NCI-H526 treated with DMSO at 0.1 percent for 48 hours (cell line): ENCODE data around the gene MAP4K4.

Source experiments
- DNase-seq: peaks from one replicate; lab custom pipeline; 2025; lab: John Stamatoyannopoulos, UW

MAP4K4 gene

DNA sequence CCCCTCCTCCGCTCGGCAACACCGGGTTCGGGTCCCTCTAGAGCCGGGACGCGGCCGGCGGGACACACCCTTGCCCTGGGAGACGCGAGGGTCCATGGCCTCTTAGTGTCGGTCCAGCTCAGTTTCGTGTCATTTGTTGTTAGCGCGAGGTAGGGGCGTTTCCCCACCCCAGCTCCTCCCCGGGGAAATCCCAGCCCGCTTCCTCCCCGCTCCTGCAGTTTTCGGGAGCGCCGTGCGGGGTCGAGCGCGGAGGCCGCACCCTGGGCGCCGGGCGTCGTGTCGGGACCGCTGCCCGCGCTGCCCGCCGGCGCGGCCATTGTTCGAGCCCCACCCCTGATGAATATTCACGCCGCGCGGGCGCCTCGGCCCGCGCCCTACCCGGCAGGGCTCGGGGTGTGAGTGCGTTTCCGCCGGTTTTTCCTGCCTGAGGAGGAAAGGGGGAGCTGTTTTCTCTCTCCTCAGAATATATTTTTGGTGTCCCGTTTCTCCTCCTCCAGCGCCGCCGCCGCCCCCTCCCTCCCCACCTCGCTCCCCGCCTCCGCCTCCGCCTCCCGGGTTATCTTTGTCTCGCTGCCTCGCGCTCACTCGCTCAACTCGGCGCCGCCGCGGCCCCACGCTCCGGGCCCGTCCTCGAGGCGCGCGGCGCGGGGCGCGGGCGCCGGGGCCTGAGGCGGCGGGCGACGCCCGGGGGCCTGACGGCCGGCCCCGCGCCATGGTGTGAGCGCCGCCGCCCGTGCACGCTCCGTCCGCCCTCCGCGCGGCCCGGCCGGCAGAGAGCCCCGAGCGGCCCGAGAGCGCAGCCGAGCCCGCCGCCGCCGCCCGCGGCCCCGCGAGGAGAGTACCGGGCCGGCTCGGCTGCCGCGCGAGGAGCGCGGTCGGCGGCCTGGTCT, at the start of gene MAP4K4:
Gene MAP4K4, plus strand, starts transcription at position 584 of the 890 bp plus-strand sequence. CDS start 374 bp downstream, outside the sequence.
- peak; percentile 53 for DNase-seq

DNA sequence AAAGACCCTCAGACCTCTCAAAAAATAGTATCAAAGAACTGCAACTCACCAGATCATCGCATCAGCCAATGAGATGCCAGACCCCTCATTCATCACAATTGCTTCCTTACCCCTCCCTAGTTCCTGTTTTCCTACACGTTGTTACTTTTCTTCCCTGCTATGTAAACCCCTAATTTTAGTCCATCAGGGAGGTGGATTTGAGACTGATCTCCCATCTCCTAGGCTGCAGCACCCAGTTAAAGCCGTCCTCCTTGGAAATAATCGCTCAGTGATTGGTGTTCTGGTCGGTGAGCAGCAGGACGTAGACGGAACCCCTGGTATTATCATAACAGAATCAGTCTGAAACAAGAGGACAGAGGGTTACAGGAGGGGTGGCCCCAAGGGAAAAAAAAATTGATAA, 44.0 kb upstream of the MAP4K4 start:
- DNase-seq = no peak

DNA sequence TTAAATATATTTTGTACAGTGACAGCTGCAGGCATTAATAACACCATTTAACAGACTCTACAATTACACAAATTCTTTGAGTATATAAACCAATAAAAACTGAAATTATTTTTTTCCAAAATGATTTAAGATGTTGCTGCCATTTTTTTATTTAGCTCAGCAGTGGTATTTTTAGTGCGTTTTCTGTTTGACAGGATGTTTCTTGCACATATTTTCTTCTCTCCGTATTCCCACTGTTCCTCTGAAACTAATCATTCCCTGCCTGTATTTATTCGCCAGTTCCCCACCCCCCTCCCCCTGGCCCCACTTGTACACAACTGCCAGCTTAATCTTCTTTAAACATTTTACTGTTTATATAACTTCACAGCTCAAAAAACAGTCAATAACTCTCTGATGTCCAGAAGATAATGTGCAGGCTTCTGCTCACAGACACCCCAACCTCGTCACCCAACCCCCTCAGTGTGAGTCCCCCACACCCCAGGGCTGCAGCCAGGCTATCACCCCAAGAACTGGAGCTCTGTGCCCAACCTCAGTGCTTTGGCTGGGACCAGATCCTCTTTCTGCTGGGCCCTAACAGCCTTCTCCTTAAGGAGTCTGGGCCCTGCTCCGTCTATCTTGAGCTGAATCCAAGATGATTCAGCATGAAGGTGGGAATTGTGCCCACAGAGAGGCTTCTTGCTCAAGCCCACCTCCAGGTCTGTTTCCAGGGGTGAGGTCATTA, 41.6 kb upstream of the MAP4K4 start:
- no peak for DNase-seq

DNA sequence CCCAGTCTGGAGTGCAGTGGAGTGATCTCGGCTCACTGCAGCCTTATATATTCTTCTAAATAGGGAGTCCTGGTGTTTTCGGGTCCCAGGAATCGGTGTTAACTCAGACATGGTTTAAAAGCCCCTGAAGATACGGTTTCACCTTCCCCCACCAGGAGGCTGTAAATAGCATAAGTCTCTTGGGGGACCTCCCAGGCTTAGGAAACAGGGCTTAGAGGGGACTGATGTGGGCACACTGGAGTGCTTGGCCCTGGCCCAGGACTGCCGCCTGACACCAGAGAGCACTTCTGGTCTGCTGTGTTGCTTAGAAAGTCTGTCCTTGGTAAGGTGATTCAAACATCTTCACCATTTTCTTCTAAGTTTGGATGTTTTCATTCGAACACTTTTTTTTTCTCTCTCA, 39.7 kb upstream of the MAP4K4 start:
- DNase-seq = no peak

DNA sequence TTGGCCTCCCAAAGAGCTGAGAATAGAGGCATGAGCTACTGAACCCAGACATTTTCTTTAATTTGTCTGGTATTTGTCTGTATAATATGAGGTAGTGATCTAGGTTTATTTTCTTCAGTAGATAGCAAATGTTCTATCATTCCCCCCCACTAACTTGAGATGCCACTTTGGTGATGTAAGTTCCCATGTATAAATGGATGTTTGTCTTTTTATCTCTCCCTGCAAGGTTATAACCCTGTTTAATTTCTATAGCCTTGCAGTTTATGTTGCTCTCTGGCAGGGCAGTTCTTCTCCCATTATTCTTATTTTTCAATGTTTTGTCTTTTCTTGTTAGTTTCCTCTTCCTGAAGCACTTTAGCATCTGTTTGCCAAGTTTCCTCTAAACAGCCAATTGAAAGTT, 39.1 kb upstream of the MAP4K4 start:
- DNase-seq = no peak

DNA sequence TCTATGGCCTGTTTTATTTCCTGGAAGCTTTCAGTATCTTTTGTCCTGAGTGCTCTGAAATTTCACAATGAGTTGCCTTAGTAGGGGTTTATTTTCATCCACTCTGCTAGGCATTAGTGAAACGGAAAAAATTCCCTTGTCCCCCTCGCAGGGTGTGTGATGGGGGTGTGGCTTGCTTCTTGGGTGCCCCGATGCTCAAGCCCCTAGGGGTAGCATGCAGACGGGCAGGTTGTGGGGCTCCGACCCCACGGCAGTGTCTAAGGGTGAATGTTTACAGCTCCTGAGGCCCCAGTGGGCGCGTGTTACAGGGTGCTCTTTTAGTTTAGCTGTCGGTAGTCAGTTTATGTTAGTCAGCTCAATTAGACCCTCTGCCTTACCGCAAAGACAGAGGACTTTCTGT, 32.2 kb upstream of the MAP4K4 start:
- DNase-seq = no peak

DNA sequence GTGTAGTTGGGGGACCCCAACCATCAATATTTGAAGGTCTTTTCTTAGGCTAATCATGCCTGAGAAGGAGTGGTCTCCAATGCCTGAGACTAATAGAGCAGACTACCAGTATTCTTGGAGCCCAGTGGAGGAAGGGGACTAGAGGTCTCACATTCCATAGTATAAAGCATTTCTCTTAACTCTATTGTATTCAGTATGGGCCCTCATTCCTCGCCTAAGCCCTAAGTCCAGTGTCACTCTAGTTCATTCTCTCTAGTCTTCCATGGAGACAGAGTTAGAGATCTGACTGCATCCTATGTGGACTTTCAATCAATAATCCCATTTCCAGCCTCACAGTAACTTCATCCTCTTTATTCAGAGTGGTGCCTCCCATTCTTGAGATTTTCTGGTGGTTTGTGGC, 29.7 kb upstream of the MAP4K4 start:
- DNase-seq = no peak

DNA sequence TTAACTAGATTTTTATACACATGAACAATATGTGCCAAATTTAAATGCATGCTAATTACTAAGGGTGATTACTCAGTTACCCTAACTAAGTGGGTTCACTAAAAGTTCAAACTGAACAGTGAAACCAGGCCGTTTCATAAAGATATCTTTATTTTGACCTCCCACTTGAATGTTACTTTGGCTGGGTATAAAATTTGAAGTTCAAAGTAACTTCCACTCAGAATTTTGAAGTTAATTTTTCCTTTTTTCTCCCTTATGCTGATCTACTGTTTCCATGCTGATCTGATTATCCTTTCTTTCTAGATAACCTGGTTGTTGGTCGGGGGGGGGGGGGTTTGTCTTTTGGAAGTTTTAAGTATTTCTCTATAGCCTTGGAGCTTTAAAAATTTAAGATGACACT, 25.5 kb upstream of the MAP4K4 start:
- DNase-seq = no peak

DNA sequence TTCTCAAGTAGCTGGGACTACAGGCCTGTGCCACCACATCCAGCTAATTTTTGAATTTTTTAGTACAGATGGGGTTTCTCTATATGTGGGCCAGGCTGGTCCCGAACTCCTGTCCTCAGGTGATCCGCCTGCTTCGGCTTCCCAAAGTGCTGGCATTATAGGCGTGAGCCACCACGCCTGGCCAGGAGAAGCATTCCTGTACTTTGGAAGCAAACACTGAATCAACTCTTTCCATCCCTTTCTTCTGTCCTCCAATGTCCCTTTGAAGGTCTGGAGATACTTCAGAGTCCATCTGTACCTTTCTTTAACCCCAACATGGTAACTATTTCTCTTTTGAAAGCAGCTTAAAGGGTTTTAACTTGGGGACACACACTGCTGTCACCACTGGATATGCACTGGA, 23.6 kb upstream of the MAP4K4 start:
- no peak for DNase-seq

DNA sequence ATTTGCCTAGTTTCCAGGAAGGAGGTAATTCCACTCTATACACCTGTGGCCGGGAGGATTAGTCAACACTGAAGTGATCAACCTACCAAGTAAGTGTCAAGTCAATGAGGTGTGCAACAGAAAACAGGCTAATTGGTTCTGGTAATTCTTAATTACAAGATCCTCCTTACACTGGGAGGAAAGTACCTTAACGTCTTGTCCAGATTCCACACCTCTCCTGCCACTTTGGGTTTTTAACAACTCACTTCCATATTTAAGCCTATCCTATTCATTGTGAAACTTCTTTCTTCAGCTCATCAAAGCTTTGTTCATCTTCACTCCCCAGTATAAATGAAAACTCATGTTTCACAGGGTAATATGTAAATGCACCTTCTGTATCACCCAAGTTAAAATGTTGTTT, 22.0 kb upstream of the MAP4K4 start:
- DNase-seq = no peak

DNA sequence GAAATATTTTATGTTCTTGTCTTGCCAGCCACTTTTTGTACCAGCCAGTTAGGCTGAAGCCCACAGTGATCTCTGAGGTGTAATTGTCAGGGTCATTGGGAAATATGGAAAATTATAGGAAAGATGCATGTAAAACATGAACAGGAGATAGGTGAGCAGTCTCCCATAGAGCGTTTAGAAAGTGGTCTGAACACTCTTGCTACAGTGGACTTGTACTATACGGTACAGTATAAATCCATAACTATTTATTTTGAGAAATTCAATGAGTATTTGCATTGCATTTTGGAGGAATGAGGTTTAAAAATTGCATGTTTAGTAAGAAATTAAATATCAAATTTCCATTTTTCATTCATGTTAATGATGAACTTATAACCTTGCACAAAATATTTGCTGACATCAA, 20.8 kb upstream of the MAP4K4 start:
- DNase-seq = no peak

DNA sequence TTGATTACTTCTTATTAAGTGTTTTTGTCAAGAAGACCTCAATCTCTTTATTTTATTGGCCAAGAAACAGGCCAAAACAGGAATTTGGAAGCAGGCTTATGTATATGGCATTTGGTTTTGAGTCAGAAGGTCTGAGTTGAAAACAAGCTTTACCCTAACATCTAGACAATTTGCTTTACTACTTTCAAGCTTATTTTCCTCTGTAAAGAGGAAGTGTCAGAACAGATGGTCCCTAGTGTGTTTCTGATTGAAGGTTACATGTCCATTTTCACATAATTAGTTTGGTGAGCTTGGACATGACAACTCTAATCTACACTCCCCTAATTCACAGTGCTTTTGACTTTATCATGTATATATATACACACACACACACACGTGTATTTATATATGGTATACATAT, 19.8 kb upstream of the MAP4K4 start:
- DNase-seq = no peak

DNA sequence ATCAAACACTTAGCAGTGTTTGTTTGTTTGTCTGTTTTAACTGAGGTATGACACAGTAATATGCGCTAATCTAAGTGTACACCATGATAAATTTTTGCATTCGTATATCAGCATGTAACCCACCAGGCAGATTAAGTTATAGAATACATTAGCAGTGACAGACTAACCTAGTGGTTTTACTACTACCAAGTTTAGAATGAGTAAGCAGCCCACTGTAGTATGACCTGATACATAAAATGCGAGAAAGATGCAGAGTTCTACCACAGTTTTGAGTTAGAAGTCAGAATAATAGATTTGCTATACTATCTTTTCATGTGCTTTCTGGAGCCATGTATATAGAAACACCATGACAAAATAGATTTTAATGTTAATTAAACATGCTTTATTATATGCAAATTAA, 19.1 kb upstream of the MAP4K4 start:
- no peak for DNase-seq

DNA sequence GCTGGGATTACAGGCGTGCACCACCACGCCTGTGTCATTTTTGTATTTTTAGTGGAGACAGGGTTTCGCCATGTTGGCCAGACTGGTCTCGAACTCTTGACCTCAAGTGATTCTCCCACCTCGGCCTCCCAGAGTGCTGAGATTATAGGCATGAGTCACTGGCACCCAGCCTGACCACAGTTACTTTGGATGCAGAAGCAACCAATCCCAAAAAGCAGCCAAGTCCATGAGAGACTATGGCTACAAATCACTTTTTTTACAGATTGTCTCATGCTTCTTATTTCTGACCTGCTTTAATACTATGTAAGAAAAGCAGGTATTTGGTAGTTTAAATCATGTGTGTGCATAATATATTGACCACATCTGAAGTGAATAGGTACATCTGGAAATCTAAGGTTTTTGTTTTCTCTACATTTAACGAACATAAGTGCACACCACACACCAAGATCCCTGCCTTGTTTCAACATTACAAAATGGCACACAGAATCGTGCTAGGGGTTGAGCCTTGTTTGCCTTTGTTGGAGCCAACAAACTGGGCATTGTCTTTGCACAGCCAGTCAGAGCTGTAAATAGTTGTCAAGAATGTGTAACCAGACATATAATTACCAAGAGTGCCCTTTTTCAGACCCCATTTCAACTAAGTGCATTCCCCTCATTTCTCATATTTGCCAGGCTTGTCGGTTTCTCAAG, 18.3 kb upstream of the MAP4K4 start:
- DNase-seq = no peak

DNA sequence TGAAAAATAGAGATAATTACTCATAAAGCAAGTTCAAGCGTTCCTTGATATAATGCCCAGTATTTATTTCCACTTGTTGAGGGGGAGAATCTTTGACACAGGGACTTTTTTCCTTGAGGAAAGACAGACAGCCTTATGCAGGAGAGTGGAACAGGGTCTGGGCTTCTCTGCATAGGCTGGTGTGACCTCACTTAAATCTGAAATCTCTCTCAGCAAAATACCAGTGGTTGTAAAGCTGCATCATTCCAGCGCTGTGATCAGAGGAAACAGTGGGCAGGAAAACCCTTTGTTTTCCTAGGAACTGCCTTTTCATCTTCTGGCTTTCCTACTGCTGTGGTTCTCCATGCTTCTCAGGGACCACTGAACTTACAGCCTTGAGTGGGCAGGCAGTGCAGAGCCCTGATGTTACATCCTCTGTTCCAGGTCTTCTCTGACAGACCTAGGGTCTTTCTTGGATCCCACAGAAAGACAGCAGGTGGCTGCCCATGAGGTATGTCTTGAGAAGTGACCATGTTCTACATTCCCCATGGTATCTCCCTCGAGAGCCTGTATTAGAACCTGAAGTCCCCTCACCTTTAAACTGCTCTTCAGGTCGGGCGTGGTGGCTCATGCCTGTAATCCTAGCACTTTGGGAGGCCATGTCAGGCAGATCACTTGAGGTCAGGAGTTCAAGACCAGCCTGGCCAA, 17.6 kb upstream of the MAP4K4 start:
- DNase-seq = no peak

DNA sequence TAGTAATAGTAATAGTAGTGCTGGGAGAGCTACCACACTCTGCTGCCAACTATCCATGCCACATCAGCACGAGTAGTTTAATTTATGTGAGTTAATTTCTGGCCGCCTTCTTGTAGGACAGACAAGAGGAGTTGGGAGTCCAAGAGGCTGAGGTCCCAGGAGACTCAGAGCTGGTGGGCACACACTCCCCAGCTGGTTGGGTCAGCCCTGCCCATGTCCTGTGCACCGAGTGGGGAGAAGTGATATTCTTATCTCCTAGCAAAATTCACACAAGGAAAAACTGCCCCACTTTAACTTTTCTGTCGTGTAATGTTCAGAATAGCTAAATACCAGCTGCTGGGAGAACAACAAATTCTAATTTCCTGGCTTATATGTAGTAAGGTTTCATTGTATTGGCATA, 15.2 kb upstream of the MAP4K4 start:
- no peak for DNase-seq

DNA sequence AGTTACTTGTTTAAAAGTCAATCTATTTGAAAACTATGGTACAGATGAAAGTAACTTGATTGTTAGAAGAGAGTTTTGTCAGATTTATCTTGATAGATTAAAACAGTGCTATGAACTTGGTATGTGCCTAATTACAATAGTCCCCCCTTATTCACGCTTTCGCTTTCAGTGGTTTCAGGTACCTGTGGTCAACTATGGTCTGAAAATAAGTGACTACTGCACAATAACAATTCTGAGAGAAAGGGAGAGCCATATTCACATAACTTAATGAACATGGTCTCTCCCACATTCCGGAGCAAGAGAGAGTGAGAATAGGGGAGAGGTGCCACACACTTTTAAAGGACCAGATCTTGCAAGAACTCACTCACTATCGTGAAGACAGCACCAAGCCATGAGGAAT, 13.2 kb upstream of the MAP4K4 start:
- no peak for DNase-seq

DNA sequence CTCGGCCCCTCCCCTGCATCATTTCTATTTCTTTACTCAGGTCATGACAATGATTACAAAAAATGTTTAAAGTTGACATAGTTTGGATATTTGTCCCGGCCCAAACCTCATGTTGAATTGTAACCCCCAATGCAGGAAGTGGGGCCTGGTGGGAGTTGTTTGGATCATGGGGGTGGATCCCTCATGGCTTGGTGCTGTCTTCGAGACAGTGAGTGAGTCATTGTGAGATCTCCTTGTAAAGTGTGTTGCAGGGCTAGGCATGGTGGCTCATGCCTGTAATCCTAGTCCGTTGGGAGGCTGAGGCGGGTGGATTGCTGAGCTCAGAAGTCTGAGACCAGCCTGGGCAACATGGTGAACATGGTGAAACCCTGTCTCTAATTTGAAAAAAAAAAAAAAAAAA, 9.2 kb upstream of the MAP4K4 start:
- no peak for DNase-seq

DNA sequence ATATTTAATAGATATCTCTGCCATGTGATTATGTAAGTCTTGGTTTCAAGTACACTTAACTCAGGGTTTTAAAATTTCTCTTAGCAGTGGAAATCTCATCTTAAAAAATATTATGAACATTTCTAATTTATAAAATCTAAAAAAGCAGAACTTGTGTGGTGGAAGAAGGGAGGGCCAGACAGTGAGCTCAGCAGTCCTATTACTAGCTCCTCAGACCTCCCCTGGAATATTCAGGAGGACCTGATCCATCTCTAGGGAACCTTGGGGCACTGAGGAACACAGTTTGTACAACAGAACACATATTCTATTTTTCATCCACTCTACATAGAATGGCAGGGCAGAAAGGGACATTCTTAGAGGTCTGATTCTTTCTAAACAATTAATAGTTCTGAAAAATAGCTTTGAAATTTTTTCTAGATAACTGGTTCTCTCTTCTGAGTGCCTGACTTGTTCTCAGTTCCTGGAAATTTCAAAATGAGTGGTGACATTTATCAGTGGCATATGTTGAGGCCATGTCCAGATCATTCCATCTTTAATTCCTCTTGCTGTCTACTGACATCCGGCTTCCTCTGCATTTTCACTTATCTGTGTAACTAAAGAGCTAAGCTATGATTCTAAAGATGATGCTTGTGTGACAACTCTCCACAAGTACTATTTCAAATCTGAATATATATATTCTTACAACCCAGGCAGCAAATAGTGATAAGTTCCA, 8.2 kb upstream of the MAP4K4 start:
- no peak for DNase-seq

DNA sequence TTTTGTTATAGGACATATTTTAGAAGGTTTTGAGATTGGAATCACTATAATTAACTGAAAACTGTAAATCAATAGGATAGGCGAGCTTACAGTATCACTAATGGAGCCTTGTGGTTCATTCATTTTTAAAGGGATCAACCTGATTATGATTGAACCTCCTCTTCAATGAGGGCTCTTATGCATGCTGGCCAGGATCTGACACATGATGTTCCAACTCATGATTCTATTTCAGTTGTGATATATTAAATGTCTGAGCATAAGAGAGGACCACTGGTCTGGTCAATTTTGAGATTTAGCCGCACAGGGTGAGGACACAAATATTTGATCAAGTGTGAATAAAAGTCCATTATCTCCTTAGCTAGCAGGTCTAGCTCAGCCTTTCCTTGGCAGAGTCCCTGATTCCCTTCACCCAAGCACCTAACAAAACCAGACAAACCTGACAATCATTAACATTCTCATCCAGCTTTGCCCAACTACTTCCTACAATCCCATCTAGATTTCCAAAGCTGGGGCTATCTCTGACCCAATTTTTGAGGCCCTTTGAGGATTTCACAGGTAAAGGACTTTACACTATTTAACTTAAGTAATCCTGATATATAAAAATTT, 6.9 kb upstream of the MAP4K4 start:
- DNase-seq = no peak

DNA sequence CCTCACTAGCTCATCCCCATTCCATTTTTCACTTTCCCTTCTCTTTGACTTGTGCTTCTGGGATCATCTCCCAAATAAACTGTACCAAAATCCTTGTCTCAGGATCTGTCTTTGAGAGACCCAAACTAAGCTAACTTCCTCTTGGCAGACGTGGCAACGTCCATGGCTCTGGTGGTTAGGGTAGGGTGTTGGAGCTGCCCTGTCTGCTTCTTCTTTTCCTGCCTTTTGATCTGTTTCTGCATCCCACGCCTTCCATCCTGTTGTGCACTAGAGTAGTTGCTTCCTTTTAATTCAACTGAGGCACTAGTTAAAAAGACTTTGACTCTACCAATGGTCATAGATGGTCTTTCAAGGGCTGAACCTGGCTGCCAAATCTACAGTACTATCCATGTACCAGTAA, 5.5 kb upstream of the MAP4K4 start:
- DNase-seq = no peak
